GM12878 (cell line): ENCODE results near the gene LRRC57. TPM values are rescaled to one million over a fixed set of nuclear protein-coding genes. Genes with fewer than 3 reads are reported as not detected.

ENCODE experiments used
- ATAC-seq: fragments of 200-7000 bp; cut with Tn5 transposase; 3 replicates; pipeline ENCODE4 v1.9.1; 2020; ENCODE audit warnings: mild to moderate bottlenecking, moderate library complexity
- BruUV-seq: library from RNA; stranded (reverse); fragments of 400-500 nt; replicated peaks from 2 replicates; lab custom pipeline; 2021; lab: Mats Ljungman, UMichigan
- CTCF ChIA-PET: fragments of 300-600 bp; sonication (Branson Sonifier 250); formaldehyde crosslinking; extraction: SDS; loops from one replicate; lab custom pipeline; 2021; ENCODE audit warnings: inconsistent platforms; lab: Yijun Ruan, JAX
- POLR2A ChIA-PET: fragments of 350-600 bp; formaldehyde crosslinking; extraction: SDS; loops from one replicate; lab custom pipeline; 2021; ENCODE audit warnings: inconsistent platforms; lab: Charles Lee
- RAD21 ChIA-PET: fragments of 300-600 bp; sonication (Branson Sonifier 250); formaldehyde crosslinking; loops from one replicate; lab custom pipeline; 2023; ENCODE audit warnings: antibody characterized with exemption; ENCODE audit not compliant: unreplicated experiment; lab: Charles Lee
- SMC1A ChIA-PET: fragments of 300-600 bp; sonication (Branson Sonifier 250); formaldehyde crosslinking; loops from one replicate; lab custom pipeline; 2023; ENCODE audit not compliant: unreplicated experiment, uncharacterized antibody; lab: Charles Lee
- DNase-seq: peaks from one replicate; pipeline ENCODE4 v3.0.0-alpha.2; 2011; ENCODE audit warnings: low read depth, low spot score
- FAIRE-seq: peaks from 3 replicates; lab custom pipeline; 2011; peaks lifted over from hg19 to GRCh38; lab: Jason Lieb, UNC
- H2AFZ ChIP-seq: 2 replicates; pipeline ENCODE4 v1.6.0; 2011; ENCODE audit warnings: low read depth, low read length, control low read depth; ENCODE audit not compliant: control insufficient read depth
- H3K27ac ChIP-seq: 2 replicates; pipeline ENCODE4 v1.5.1; 2011; ENCODE audit warnings: control low read depth; ENCODE audit not compliant: control insufficient read depth, insufficient read depth
- H3K27me3 ChIP-seq, 2 experiments: replicated peaks in 1 of 2; 2 replicates each; pipeline versions ENCODE4 v1.6.0 to v1.6.1; 2011; ENCODE audit warnings: low read length in 1 of 2; ENCODE audit not compliant: control insufficient read depth in 2 of 2, insufficient read depth in 2 of 2
- H3K36me3 ChIP-seq, 2 experiments: 2 replicates each; pipeline ENCODE4 v1.5.1; 2011; ENCODE audit warnings: low read length in 1 of 2; ENCODE audit not compliant: control insufficient read depth in 2 of 2, insufficient read depth in 2 of 2
- H3K4me1 ChIP-seq: 2 replicates; pipeline ENCODE4 v1.6.1; 2011; ENCODE audit warnings: mild to moderate bottlenecking, low read length, moderate library complexity, mixed read lengths; ENCODE audit not compliant: control insufficient read depth, insufficient read depth
- H3K4me2 ChIP-seq: 2 replicates; pipeline ENCODE4 v1.6.0; 2011; ENCODE audit warnings: control low read depth; ENCODE audit not compliant: control insufficient read depth, insufficient read depth
- H3K4me3 ChIP-seq: fragments of 200-600 bp; sonication (generic); 2 replicates; pipeline ENCODE4 v1.5.1; 2016
- H3K79me2 ChIP-seq: 2 replicates; pipeline ENCODE4 v1.6.0; 2011; ENCODE audit warnings: low read length; ENCODE audit not compliant: control insufficient read depth, insufficient read depth
- H3K9ac ChIP-seq: 2 replicates; pipeline ENCODE4 v1.8.0; 2011; ENCODE audit warnings: low read length, control low read depth, mixed read lengths; ENCODE audit not compliant: control insufficient read depth, insufficient read depth
- H3K9me3 ChIP-seq: replicated peaks from 3 replicates; pipeline ENCODE4 v1.5.1; 2011; ENCODE audit warnings: mild to moderate bottlenecking, low read length; ENCODE audit not compliant: control insufficient read depth, insufficient read depth
- H4K20me1 ChIP-seq: 2 replicates; pipeline ENCODE4 v1.6.0; 2011; ENCODE audit not compliant: control insufficient read depth, insufficient read depth
- BCL11A ChIP-seq: IDR thresholded peaks from 2 replicates; pipeline ENCODE4 v1.6.1; 2011; ENCODE audit warnings: low read depth, low read length
- CHD1 ChIP-seq: IDR thresholded peaks from 2 replicates; pipeline ENCODE4 v1.6.1; 2012; ENCODE audit warnings: low read depth, low read length, improper control_type of control experiment
- ELK1 ChIP-seq: IDR thresholded peaks from 2 replicates; pipeline ENCODE4 v1.6.1; 2012; ENCODE audit warnings: low read depth, low read length, improper control_type of control experiment
- NFXL1 ChIP-seq: fragments of 450-650 bp; IDR thresholded peaks from 2 replicates; pipeline ENCODE4 v1.6.1; 2017; ENCODE audit warnings: antibody characterized with exemption, mild to moderate bottlenecking, borderline replicate concordance
- NR2C1 ChIP-seq: fragments of 450-650 bp; IDR thresholded peaks from 2 replicates; pipeline ENCODE4 v1.6.1; 2017; ENCODE audit warnings: antibody characterized with exemption, mild to moderate bottlenecking, moderate library complexity
- RUNX3 ChIP-seq: IDR thresholded peaks from 2 replicates; pipeline ENCODE4 v1.6.1; 2012; ENCODE audit warnings: low read length, inconsistent platforms
- SMARCA5 ChIP-seq: fragments of 450-650 bp; IDR thresholded peaks from 2 replicates; pipeline ENCODE4 v1.6.1; 2017; ENCODE audit warnings: mild to moderate bottlenecking
- WGBS: methylation state at CpG from one replicate; pipeline ENCODE4 v1.1.6; 2016; ENCODE audit warnings: low lambda C conversion rate; ENCODE audit not compliant: insufficient replicate concordance, insufficient coverage; ENCODE audit errors: missing lambda C conversion rate; 5-methylcytosine and 5-hydroxymethylcytosine counted together
- in situ Hi-C: fragments of 300-500 bp; cut with MboI; formaldehyde crosslinking; loops from 9 replicates; pipeline ENCODE4 v1.14.3; 2018; ENCODE audit warnings: mixed read lengths
- intact Hi-C: fragments of 100-400 bp; cut with micrococcal nuclease; formaldehyde crosslinking; loops from one replicate; pipeline ENCODE4 v1.14.2; 2022; ENCODE audit not compliant: unreplicated experiment
- polyA plus RNA-seq, 11 experiments: library from polyadenylated mRNA; depleted of rRNA in 4 of 11; unstranded in 6 of 11; stranded (reverse) in 5 of 11; fragments of >200 nt; fragmentation: Nextera tagmentation in 4 of 11; fragmentation: Illumina TruSeq in 1 of 11; extraction: Ambion mirVana in 4 of 11; extraction: Trizol in 1 of 11; gene quantifications; 1 replicate in 1 of 11; 2 replicates in 10 of 11; pipeline versions ENCODE4 v1.2.1 to v1.2.3, GENCODE V29; 2011 to 2016; ENCODE audit warnings: inconsistent platforms in 2 of 11, missing spikeins in 2 of 11, low read depth in 1 of 11
- total RNA-seq, 4 experiments: library from RNA; depleted of rRNA in 3 of 4; stranded (reverse); fragments of >200 nt in 3 of 4; fragmentation: Illumina TruSeq in 1 of 4; extraction: Trizol in 1 of 4; gene quantifications; 2 replicates each; pipeline versions ENCODE4 v1.2.1 to v1.2.3, GENCODE V29; 2013 to 2021

LRRC57 gene
- total and polyA plus RNA-seq, 10 of the 15 experiments (the other 5 are each of a cell fraction or from before 2014, with no cell fraction given), result 5.2 to 15.7 (median 9.6) TPM

- TF ChIP-seq NFXL1, result no peak
- TF ChIP-seq CHD1, result no peak
- TF ChIP-seq ELK1, result no peak
- TF ChIP-seq BCL11A, result no peak
- no peak for TF ChIP-seq RUNX3
- no peak for TF ChIP-seq NR2C1
Measured at GRCh38 chr15:42593143-42593542, 44.5 kb upstream of the LRRC57 start (continued).

- H3K79me2 ChIP-seq, result no peaks in the 10 kb centered on the region
- DNase-seq (no peak), FAIRE-seq (no peak), ATAC-seq (no peak)
- no peak overlapping the region for H3K4me2 ChIP-seq
- intact Hi-C loops, result no loop called here
- ChIA-PET POLR2A (interaction anchor here (1.0 to 1.4 kb wide), 3 partner anchors 9 to 39 kb away, joined by 4 to 5 read pairs (median 4); no protein-coding TSS in a partner anchor), SMC1A (interaction anchor here (1.6 kb wide), 1 partner anchor 16 kb away, joined by 5 read pairs; no protein-coding TSS in a partner anchor), CTCF (interaction anchor here (1.2 kb wide), 1 partner anchor 54 kb away, joined by 5 read pairs; no protein-coding TSS in a partner anchor), RAD21 (interaction anchor here (0.7 kb wide), 1 partner anchor 134 kb away, joined by 3 read pairs; no protein-coding TSS in a partner anchor)
- no peak overlapping the region for H2AFZ ChIP-seq
- H3K4me3 ChIP-seq, result no peak overlapping the region
- H3K27me3 ChIP-seq, result no peaks in the 10 kb centered on the region
- H4K20me1 ChIP-seq, result no peaks in the 10 kb centered on the region
- no peak overlapping the region for H3K27ac ChIP-seq
- no peak for TF ChIP-seq SMARCA5
- H3K9ac ChIP-seq, result no peak overlapping the region
- no peaks in the 10 kb centered on the region for H3K9me3 ChIP-seq
- H3K4me1 ChIP-seq, result no peaks in the 10 kb centered on the region
- 99% methylated on average over 3 of the region's 3 CpGs for WGBS
- BruUV-seq, result no TSS peak
- peaks cover 0 to 3% of the 10 kb centered on the region in 2 experiments; a peak in 1 of 4 replicates for H3K36me3 ChIP-seq
- in situ Hi-C loops, result no loop called here
Measured at GRCh38 chr15:42592716-42593115, 44.1 kb upstream of the LRRC57 start.
